SH-SY5Y (cell line): ENCODE results near the gene FBXO40.

Source experiments
- GATA2 ChIP-seq: IDR thresholded peaks from 2 replicates; pipeline ENCODE4 v1.6.1; 2011; ENCODE audit warnings: mild to moderate bottlenecking, low read depth, low read length
- GATA3 ChIP-seq: IDR thresholded peaks from 2 replicates; pipeline ENCODE4 v1.6.1; 2011; ENCODE audit warnings: low read depth, mild to moderate bottlenecking, low read length, moderate library complexity

FBXO40 gene

DNA sequence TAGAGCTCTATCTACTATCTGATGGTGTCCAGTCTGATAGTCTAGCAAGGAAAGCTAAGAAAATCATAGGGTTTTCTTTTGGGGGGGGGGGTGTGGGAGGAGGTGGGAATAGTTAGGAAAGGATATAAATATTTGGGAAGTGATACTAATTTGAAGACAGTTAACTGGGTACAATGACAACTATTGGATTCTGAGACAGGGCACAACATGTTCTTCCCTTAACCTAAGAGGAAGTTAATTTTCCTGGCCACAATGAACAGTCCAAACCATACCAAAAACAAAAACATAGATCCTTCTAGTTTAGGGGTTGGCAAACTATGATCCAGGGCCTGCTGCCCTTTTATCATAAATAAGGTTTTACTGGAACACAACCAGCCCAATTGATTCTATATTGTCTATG lies 77.5 kb downstream of the FBXO40 start:
- no peak for TF ChIP-seq GATA2
- TF ChIP-seq GATA3, result no peak

DNA sequence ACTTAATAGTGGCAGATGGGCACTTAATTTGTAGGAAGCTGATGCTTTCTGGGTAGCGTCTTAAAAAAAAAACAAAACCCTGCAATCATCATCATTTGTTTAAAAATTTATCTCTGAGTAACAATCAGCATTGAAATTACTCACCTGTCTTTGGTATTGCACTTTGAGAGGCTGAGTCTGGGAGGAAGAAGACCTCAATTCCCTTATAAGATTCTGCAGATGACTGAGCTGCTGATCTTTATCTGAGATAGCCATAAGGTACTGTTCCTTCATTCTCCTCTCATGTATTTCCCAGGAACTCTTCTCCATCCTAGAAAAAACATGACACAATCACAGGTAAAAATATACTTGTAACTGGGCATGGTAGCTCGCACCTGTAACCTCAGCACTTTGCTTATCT lies 84.0 kb downstream of the FBXO40 start:
- TF ChIP-seq GATA3, result no peak
- TF ChIP-seq GATA2, result no peak
